GM12878 (cell line): ENCODE results near the gene DOCK1.

ENCODE experiments used
- CEBPB ChIP-seq, 2 experiments: fragments of 150-350 bp in 1 of 2; IDR thresholded peaks; 2 replicates each; pipeline ENCODE4 v1.6.1; 2012 to 2014; ENCODE audit warnings: low read depth in 2 of 2, low read length in 2 of 2, borderline replicate concordance in 1 of 2, inconsistent platforms in 1 of 2
- TF ChIP-seq, protein P1 (sequence below): IDR thresholded peaks from 2 replicates; pipeline ENCODE4 v1.6.1; 2011; ENCODE audit warnings: mild to moderate bottlenecking, low read depth, low read length, moderate library complexity; ENCODE audit not compliant: insufficient replicate concordance

DNA sequence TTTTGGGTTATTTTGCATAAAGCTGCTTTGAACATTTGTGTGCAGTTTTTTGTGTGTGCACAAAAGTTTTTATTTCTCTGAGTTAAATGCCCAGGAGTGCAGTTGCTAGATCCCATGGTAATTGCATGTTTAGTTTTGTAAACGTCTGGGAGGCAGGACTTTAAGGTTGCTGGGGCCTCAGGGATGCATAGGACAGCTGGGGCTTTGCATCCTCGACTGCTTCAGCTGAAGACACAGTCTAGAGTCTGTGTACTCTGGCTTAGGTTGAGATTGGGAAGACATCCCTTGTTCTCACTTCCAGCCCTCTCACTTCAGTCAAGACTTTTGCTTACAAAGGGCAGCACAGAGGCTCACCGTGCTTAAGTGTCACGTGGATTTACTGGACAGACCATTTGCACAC, 385.6 kb downstream of the DOCK1 start:
- no peak for TF ChIP-seq CEBPB (IDR thresholded peaks at IDR 0.05; ENCODE audit: borderline replicate concordance in 1 of 2, low read depth in 2 of 2, low read length in 2 of 2)
- TF ChIP-seq, protein P1, sequence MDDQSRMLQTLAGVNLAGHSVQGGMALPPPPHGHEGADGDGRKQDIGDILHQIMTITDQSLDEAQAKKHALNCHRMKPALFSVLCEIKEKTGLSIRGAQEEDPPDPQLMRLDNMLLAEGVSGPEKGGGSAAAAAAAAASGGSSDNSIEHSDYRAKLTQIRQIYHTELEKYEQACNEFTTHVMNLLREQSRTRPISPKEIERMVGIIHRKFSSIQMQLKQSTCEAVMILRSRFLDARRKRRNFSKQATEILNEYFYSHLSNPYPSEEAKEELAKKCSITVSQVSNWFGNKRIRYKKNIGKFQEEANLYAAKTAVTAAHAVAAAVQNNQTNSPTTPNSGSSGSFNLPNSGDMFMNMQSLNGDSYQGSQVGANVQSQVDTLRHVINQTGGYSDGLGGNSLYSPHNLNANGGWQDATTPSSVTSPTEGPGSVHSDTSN, result no peak
